ENCODE data around the gene COL4A4.
"Not testable (repeated sequence)": the region's sequence is repeated elsewhere in the genome, so short reads cannot be mapped to it uniquely, and the experiment has no call there.

COL4A4 gene

DNA sequence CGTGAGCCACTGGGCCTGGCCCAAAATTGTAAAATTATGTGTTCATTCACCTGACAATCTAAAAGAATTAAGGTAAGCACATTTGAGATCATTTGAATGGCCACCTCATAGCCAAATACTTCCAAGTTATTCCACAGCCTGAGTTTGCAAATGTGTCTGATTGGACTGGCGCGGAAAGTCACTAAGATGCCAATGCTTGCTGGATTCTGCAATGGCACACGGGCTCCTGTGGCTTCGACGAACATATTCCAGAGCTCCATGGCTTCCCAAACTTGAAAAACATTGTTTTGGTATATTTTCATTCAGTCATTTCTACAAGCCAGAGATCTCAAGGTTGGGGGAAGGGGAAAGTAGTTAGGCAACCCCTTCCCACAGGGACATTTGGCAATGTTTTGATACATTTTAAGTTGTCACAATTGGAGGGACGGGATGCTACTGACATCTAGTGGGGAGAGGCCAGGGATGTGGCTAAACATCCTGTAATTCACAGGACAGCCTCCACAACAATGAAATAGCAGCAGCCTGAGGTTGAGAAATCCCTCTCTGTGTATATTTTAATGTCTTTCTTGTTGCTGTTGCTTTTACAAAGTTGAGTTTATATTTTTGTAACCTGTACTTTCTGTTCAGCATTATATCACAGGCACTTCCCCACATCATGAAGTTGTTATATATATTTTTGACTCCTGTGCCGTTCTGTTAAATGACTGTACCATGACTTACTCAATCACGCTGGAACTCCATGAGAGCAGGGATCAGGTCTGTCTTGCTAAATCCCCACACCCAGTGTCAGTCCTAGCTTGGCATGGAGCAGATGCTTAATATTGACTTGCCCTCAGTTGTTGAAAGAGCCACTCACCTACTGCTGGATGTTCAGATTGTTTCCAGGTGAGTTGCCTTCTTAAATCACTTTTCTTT, 56.9 kb downstream of the COL4A4 start:
- DNase-seq, result peak; percentile 52

DNA sequence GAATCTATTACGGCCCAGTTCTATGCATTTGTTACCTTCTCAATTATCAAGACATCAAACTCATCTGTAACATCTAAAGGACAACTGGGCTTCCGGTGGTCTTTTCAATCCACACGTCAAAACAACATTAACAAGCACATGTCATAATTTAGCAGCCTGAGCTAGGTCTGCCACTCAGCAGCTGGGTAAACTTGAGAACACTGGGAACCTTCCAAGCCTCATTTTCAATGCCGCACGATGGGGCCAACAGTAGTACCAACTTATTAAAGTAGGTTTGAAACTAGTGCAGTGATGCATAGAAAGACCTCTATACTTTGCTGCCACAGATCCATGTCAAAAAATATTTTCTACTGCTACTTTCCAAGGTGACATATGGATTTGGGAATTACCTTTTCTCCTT, 60.4 kb downstream of the COL4A4 start:
- DNase-seq, result no peak

DNA sequence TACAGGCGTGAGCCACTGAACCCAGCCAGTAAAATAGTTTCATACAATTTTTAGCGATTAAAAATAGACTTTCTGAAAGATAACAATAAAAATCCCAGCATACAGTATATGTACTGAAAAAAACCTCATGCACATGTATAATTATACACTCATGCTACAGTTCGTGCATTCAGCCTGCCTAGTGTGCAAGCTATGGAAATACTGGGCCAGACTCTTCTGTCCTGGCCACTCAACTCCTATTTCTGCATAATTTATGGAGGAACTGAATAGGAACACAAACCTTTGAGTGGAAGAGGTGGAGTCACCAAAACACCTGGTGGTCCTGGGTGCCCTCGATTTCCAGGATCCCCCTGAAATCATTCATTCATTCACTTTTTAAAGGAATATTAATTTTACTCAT, 64.7 kb downstream of the COL4A4 start:
- no peak for DNase-seq

DNA sequence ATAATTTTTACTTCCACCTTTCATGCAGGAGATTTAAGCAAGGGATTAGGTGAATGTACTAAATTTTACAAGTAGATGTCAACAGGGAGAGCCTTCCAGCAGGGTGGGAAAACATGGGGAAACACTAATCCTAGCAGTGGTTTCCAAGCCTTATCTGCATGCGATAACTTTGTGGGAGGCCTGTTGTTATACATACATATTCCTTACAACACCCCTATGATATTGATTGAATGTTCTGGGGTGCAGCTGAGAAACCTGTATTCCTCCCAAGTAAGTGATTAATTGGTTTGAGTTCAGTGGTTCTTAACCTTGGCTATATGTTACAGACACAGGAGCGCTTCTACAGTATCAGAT, 65.9 kb downstream of the COL4A4 start:
- DNase-seq, result no peak

DNA sequence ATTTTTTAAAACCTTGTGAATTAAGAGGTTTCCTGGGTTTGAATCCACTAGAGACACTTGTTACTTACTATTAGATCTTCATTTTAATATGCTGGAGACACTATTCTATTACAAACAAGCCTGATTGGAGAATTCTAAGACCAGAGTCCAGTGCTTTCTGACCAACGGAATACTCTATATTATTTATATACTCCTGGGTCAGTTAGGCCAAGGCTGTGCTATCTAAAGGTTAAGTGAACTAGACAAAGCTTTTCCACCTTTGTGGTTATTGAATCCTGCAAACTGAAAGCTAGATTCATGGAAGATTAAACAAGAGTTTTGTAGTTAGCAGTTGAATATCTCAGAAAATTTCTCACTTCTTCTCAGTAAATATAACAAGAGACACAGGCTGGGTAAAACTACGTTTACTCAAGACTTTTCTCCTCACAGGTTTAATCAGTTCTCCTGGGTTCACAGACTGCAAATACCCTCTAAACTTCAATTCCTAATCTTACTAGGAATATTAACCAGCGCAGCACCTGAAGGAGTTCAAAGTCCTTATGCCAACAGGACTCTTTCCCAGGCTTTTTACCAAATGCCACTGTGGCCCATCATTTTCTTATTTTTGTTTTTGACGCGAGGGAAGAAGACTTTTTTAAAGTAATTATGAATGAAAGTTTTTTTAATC, 66.4 kb downstream of the COL4A4 start:
- no peak for DNase-seq

DNA sequence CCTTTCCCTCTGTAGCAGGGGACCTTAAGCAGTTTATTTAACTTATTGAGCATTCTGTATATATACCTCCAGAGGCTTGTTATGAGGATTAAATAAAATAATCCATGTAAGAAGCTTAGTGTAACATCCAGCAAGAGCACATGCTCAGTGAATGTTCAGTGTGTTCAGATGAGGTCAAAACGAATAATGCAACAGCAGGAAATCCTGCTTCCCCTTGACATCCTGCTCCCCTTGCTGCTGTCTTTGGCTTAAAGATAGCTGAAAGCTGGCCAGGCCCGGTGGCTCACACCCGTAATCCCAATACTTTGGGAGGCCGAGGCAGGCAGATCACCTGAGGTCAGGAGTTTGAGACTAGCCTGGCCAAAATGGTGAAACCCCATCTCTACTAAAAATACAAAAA, 68.7 kb downstream of the COL4A4 start:
- DNase-seq, result no peak

DNA sequence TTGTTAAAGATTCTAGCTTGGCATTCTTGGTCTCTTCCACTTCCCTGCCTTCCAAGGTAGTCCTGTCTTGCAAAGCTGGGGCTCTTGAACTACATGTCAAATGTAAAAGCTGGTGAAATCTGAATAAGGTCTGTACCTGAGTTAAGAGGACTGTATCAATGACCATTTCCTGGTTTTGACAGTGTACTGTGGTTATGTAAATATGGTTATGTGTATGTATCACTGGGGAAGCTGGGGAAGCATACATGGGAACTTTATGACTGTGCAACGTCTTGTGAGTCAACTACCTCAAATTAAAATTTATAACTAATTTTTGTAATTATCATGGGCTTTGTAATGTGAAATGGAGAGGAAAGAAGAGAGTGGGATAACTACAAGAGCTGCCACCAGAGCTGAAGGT, 81.7 kb downstream of the COL4A4 start:
- no peak for DNase-seq

DNA sequence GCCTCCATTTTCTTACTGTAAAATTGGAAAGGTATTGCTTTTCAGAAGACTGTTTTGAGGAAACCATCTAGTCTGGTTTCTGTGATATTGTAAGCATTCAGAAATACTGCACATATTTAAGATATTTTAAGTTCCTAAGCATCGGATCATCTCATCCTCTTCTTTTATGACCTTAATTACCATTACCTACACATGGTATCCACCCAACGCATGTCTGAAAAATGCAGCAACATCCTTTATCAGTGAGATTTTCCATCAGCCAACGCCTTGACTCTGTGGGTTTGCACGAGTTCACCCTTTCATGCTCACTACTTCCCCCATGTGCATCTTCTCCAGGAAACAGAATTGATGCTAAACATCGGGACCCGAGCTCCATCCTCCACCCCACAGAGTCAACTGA, 84.3 kb downstream of the COL4A4 start:
- DNase-seq, result no peak

DNA sequence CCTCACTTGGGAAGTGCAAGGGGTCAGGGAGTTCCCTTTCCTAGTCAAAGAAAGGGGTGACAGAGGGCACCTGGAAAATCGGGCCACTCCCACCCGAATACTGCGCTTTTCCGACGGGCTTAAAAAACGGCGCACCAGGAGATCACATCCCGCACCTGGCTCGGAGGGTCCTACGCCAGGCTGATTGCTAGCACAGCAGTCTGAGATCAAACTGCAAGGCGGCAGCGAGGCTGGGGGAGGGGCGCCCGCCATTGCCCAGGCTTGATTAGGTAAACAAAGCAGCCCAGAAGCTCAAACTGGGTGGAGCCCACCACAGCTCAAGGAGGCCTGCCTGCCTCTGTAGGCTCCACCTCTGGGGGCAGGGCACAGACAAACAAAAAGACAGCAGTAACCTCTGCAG, 98.9 kb downstream of the COL4A4 start:
- DNase-seq, result not testable (repeated sequence)

DNA sequence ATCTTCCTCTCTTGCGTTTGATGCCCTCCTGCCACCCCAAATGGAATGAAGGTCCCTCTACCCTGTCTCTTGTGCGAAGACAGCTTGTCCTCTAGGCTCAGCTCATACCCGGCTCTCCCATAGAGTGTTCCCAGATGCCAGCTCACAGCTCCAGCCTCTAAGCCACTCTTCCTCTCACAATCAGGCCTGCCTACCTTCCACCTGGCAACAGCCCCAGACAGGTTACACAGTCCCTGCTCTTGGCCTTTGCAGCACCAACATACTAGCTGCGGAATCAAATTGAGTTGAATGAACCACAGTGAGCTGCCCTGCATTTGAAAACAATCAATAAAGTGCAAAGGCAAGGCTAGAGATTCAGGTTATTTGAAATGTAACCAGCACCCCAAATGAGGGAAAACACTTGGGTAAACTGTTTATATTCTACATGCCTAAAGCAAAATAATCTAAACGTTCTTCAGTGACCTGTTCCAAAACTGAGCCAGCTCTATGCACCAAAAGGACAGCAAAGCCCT, 105.1 kb downstream of the COL4A4 start:
- DNase-seq, result no peak

DNA sequence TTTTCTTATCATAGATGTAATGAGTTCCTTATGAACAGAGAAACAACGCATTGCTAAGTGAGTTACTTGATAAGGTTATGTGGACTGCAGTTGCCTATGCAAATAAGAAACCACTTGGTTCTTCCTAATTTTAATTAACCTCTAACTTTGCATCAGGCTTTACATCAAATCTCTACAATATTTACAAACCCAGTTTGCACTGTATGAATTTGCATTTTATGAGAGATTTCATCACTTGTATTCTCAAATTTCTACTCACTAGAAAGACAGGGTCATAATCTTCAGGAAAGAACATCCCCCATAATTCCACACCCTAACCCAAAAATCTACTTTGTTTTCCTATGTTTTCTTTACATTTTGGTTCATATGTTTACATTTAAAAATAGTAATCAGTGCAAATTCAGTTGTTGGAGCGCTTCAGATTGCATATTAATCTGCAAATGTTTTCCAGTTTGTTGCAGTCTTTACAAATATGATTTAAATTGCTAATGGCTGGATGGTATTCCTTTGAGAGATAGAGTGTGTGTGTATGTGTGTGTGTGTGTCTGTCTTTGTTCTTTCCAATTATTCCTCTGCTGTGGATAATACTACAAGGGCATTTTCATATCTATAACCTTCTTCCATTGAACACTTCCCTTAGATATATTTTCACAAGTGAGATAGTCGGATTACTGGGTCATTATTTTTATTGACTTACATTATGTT, 106.1 kb downstream of the COL4A4 start:
- no peak for DNase-seq

DNA sequence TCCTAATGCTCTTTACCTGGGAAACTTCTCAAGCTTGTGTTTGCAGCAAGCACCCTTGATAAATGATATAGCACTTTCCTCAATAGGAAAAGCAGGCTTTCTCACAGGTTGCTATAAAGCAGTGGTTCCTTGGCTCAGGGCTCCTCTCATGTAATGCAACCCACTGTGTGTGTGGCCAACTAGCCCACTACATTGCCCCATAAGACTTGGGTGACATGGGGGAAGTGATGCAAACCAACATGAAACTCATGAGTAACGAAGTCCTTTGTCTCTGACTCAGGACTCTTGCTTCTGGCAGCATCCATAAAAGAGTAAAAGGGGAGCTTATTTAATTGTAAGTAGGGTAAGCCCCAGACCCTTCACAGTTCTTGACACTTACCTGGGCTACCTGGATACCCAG, 106.9 kb downstream of the COL4A4 start:
- no peak for DNase-seq

DNA sequence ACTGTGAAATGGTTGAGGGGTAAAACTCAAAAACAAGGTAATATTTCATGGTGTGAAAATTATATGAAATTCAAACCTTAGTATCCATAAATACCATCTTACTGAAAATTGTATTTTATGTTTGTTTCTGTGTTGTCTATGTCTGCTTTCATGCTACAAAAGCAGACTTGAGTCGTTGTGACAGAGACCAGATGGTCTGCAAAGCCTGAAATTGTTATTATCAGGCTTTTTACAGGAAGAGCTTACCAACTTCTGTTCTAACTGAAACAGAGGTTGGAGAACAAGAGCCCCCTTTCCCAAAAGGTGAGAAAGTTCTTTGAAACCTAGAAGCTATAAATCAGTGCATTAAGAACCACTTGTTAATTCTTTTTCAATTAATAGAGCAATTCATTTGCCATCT, 110.0 kb downstream of the COL4A4 start:
- no peak for DNase-seq

DNA sequence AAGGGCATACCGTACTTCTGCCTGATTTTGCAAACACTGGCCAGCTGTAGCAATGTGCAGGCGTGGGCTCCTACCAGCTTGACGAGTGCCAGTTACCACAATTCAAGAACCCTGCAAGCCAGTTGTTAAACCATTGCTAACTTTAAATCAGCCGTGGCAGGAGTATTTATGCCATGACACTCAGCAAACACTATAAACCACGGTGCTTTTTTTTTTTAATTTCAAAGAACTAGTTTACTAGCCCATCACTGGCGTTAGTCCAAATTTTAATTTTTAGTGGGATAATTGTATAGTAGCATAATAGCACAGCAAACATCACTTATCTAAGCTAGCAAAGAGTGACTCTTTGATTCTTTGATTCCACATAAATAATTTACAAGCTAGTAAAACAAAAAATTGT, 111.1 kb downstream of the COL4A4 start:
- no peak for DNase-seq

DNA sequence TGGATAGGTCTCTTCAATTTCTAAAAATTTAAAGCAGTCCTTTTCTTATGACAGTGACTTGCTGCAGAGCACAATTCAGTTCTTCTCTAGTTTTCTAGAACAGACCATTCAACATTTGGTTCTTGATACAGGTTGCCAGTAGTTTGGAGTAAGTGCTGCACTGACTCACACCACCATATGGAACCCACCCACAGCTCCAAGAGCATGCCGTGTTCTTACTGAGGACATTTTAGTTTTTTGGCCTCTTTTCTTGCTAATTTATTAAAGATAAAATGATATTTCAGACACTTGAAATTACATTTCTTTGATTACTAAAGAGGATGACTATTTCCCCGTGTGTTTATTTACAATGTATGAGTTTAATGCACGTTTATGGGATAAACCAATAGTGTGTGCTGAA, 120.0 kb downstream of the COL4A4 start:
- DNase-seq, result no peak

DNA sequence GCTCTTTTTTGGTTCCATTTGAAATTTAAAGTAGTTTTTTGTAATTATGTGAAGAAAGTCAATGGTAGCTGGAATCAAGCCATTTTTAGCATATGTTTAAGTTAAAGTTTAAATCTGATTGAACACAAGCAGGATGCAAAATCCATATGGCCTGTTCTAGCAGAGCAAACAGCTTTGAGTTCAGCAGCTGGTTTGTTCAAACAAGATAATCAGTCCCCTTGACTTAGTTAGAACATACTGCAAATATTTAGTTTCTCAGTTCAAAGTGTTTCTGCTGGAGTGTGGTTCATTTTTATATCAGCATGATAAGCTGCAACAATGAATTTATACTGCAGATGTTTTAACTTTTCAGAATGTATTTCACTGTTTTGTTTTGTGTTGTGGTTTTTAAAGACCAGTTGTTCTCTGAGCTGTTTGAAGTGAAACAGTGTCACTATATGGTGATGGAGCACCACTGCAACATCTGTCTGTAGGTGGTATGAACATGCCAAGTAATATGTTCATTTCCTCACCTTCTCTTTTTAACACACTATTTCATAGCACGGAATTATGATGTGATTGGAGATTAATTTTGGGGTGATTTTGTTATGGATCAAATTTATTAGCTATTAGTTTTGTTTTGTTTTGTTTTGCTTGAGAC, 125.3 kb downstream of the COL4A4 start:
- no peak for DNase-seq

DNA sequence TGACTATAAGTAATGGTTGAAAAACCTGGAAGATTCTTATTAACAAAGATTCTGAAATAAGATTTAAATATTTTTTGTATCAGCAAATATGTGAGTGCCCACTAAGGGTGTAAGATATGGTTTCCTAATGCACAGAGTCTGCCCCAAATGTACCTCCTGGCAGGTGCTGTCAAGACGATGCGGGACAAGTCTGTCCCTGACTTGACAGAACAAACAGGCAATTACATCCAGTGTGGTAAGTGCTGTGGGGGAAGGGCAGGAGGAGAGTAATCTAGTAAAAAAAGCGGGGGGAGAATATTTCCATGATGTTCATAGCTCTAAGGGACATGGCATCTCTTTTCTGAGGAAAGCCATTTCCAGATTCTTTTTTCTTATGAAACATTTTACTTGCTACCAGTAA, 127.5 kb downstream of the COL4A4 start:
- no peak for DNase-seq

DNA sequence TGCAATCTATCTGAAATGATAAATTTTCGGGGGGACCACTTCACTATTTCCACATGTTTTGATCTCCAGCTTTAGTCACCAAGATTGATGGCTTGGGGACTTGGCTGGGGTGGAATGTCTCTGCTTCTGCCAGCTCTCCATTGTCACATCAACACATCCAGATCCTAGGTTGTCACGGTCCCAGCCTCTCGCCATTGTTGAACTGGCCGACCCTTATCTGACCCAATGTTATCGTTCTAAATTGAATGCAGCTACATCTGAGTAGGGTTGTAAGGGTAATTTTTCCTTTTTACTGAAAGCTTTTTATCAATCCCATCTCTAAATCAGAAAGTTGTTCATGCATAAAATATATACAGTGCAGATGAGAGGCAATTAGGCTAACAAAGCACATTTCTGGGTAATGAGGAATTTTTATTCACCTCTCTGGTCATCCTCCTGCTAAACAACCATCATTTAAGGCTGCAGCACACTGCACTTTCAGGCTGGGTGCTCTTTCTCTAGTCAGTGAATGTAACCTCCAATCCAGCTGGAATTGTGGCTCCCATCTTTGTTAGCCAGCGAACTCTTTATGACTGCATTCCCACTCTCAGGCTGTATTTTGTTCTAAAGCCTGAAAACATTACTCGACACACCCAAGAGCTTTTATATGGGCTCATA, 128.2 kb downstream of the COL4A4 start:
- DNase-seq, result no peak

DNA sequence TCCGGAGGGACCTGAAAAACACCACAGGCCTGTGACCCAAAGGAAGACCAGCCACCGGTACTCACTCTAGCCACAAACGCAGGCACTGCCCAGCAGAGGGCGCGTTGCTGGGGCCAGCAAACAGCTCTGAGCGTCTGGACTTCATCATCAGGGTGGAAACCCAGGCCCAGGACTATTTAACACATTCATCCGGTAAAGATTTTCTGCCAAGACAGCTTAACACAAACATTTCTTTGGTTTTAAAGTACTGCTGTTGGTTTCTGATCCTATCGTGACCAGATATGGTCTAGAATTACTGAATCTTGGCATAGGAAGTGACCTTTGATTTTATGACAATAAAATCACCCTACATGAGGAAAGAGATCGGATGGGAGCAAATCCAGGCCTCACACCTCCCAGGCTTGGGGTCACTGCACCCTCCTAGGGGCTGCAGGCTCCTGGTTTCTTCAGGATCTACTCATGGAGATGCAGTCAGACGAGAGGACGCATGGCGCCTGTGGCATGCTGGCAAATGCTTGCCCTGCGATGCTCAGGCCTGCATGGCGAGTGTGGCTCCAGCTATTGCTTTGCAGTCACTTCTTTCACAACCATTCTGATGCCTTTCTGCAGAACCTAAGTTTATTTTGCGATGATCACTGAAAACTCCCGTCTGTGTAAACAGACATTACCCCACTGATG, 130.4 kb downstream of the COL4A4 start:
- peak; percentile 15 for DNase-seq

DNA sequence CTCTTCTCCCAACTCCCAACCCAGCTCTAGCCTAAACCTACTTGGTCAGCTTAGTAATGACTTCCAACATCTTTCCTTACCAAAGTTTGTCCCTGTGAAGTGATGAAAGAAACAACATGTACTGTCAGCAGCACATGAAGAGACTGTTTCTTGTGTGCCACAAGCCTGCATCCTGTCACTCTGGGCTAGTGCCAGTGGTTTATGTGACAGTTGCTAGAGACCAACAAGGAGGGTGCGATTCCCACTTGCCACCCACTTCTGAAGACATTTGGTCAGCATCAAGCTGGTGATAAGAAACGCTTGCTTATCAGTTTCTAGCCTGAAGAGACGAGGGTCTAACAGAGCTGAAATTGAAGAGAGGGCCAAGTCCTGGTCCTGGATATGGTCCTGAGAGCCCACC, 132.6 kb downstream of the COL4A4 start:
- DNase-seq, result no peak

DNA sequence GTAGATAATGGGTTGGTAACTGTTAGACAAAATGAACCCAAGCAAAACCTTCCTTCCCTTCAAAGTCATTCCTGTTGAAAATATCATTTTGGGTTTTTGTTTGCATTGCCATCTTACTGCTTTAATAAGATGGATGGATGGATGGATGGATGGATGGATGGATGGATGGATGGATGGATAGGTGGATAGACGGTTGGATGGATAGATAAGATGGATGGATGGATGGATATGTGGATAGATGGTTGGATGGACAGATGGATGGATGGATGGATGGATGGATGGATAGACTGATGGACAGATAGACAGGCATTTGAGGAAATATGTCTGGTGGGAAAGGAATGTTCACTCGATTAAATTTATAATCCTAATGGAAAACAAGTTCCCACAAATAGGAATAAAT, 133.2 kb downstream of the COL4A4 start:
- no peak for DNase-seq
